DMS 273 treated with DMSO at 0.1 percent for 48 hours (cell line): ENCODE data around the gene SMAD6.
"Not testable (repeated sequence)": the region's sequence is repeated elsewhere in the genome, so short reads cannot be mapped to it uniquely, and the experiment has no call there.

Source experiments
- DNase-seq: peaks from one replicate; lab custom pipeline; 2025; lab: John Stamatoyannopoulos, UW

The SMAD6 gene

GRCh38 chr15:66675446-66675845 is 26.6 kb upstream of the SMAD6 start:
- no peak for DNase-seq

- no peak for DNase-seq
These were observed 24.7 kb upstream of the SMAD6 start for GRCh38 chr15:66677336-66677735.

- DNase-seq: no peak
These were observed 22.9 kb upstream of the SMAD6 start for GRCh38 chr15:66679061-66679656.

- DNase-seq: no peak
These were observed 22.4 kb upstream of the SMAD6 start for GRCh38 chr15:66679657-66680108.

- no peak for DNase-seq
These were observed 21.5 kb upstream of the SMAD6 start for GRCh38 chr15:66680502-66680901.

- DNase-seq: no peak
These were observed 20.6 kb upstream of the SMAD6 start for GRCh38 chr15:66681395-66681794.

GRCh38 chr15:66682246-66682645 is 19.8 kb upstream of the SMAD6 start:
- no peak for DNase-seq

GRCh38 chr15:66682865-66683264 is 19.2 kb upstream of the SMAD6 start:
- DNase-seq: no peak

- DNase-seq: no peak
These were observed 17.8 kb upstream of the SMAD6 start for GRCh38 chr15:66684136-66684681.

GRCh38 chr15:66685638-66686150 is 16.3 kb upstream of the SMAD6 start:
- DNase-seq: no peak

- DNase-seq: not testable (repeated sequence)
These were observed 11.1 kb upstream of the SMAD6 start for GRCh38 chr15:66690912-66691311.

- DNase-seq: no peak
These were observed 10.3 kb upstream of the SMAD6 start for GRCh38 chr15:66691727-66692126.

GRCh38 chr15:66692391-66692790 is 9.6 kb upstream of the SMAD6 start:
- DNase-seq: no peak

- no peak for DNase-seq
These were observed 9.0 kb upstream of the SMAD6 start for GRCh38 chr15:66692808-66693596.

GRCh38 chr15:66696770-66697169 is 5.3 kb upstream of the SMAD6 start:
- no peak for DNase-seq

GRCh38 chr15:66698318-66698961 is 3.6 kb upstream of the SMAD6 start:
- DNase-seq: no peak

GRCh38 chr15:66698971-66699370 is 3.1 kb upstream of the SMAD6 start:
- no peak for DNase-seq

GRCh38 chr15:66700412-66700801 is 1.6 kb upstream of the SMAD6 start:
- no peak for DNase-seq

GRCh38 chr15:66700802-66701421 is 1.1 kb upstream of the SMAD6 start:
- DNase-seq: peak; percentile 76

- DNase-seq: no peak
These were observed 508 bp upstream of the SMAD6 start for GRCh38 chr15:66701422-66702034.

GRCh38 chr15:66702787-66703539 is 927 bp downstream of the SMAD6 start:
- no peak for DNase-seq
